HepG2 (cell line): ENCODE data around the gene TCERG1L. TPM values are rescaled to one million over a fixed set of nuclear protein-coding genes. Genes with fewer than 3 reads are reported as not detected.

Experiments used
- ATAC-seq: fragments of 200-7000 bp; cut with Tn5 transposase; 3 replicates; pipeline ENCODE4 v1.9.1; 2020; ENCODE audit warnings: mild to moderate bottlenecking, moderate library complexity
- BruUV-seq: library from RNA; stranded (reverse); fragments of 400-500 nt; replicated peaks from 2 replicates; lab custom pipeline; 2021; lab: Mats Ljungman, UMichigan
- CTCF ChIA-PET: fragments of 300-600 bp; formaldehyde crosslinking; extraction: SDS; loops from one replicate; lab custom pipeline; 2021; ENCODE audit warnings: low total read pairs, inconsistent platforms, low intra/inter-chr PET ratio; lab: Yijun Ruan, JAX
- POLR2A ChIA-PET: fragments of 350-600 bp; sonication (Branson Sonifier 250); formaldehyde crosslinking; loops from one replicate; lab custom pipeline; 2020; ENCODE audit warnings: antibody characterized with exemption, inconsistent platforms; lab: Yijun Ruan, JAX
- DNase-seq: peaks from one replicate; pipeline ENCODE4 v3.0.0-alpha.2; 2015; ENCODE audit warnings: low spot score
- FAIRE-seq: peaks from 3 replicates; lab custom pipeline; 2011; peaks lifted over from hg19 to GRCh38; lab: Jason Lieb, UNC
- H2AFZ ChIP-seq: one replicate; pipeline ENCODE4 v1.6.1; 2011; ENCODE audit warnings: low read length, inconsistent platforms
- H3K27ac ChIP-seq: fragments of 300-600 bp; 3 replicates; pipeline ENCODE4 v1.8.0; 2011; ENCODE audit warnings: mixed run types, mild to moderate bottlenecking, mixed read lengths, low read length, inconsistent platforms; ENCODE audit not compliant: insufficient read depth; ENCODE audit errors: extremely low read length
- H3K27me3 ChIP-seq, 2 experiments: fragments of 200-600 bp in 1 of 2; 2 replicates in 1 of 2; 3 replicates in 1 of 2; pipeline versions ENCODE4 v1.6.0 to v1.8.0; 2011; ENCODE audit warnings: low read length in 2 of 2, mild to moderate bottlenecking in 2 of 2, moderate library complexity in 2 of 2, inconsistent platforms in 1 of 2; ENCODE audit not compliant: insufficient read depth in 2 of 2, control insufficient read depth in 1 of 2
- H3K36me3 ChIP-seq, 2 experiments: fragments of 200-600 bp in 1 of 2; replicated peaks in 1 of 2; 2 replicates in 1 of 2; 3 replicates in 1 of 2; pipeline versions ENCODE4 v1.5.1 to v1.8.0; 2011; ENCODE audit warnings: low read length in 2 of 2, inconsistent platforms in 1 of 2; ENCODE audit not compliant: insufficient read depth in 2 of 2, control insufficient read depth in 1 of 2
- H3K4me1 ChIP-seq: 2 replicates; pipeline ENCODE4 v1.5.1; 2012; ENCODE audit warnings: low read length, inconsistent platforms; ENCODE audit not compliant: insufficient read depth
- H3K4me2 ChIP-seq: 2 replicates; pipeline ENCODE4 v1.6.0; 2011; ENCODE audit warnings: low read depth, low read length, inconsistent platforms
- H3K4me3 ChIP-seq, 3 experiments: fragments of 200-600 bp in 1 of 3; sonication (generic), shearing (Covaris generic) in 1 of 3; replicated peaks in 1 of 3; 2 replicates each; pipeline ENCODE4 v1.5.1; 2011 to 2016; ENCODE audit warnings: low read length in 3 of 3, inconsistent platforms in 2 of 3, low read depth in 2 of 3, mild to moderate bottlenecking in 2 of 3, control low read depth in 1 of 3, mixed read lengths in 1 of 3; ENCODE audit not compliant: insufficient read depth in 1 of 3
- H3K79me2 ChIP-seq: one replicate; pipeline ENCODE4 v1.6.1; 2011; ENCODE audit warnings: low read length, inconsistent platforms; ENCODE audit not compliant: insufficient read depth
- H3K9ac ChIP-seq: 2 replicates; pipeline ENCODE4 v1.6.0; 2011; ENCODE audit warnings: mild to moderate bottlenecking, low read depth, low read length, inconsistent platforms; ENCODE audit not compliant: insufficient read depth
- H3K9me3 ChIP-seq: 2 replicates; pipeline ENCODE4 v1.5.1; 2012; ENCODE audit warnings: mild to moderate bottlenecking, low read length
- H4K20me1 ChIP-seq: 2 replicates; pipeline ENCODE4 v1.6.0; 2011; ENCODE audit warnings: inconsistent platforms, mild to moderate bottlenecking, low read length, moderate library complexity; ENCODE audit not compliant: insufficient read depth
- ARHGAP35 ChIP-seq: sonication (generic); formaldehyde crosslinking; IDR thresholded peaks from 2 replicates; pipeline ENCODE4 v1.9.0; 2022; ENCODE audit warnings: mild to moderate bottlenecking, inconsistent platforms, moderate library complexity, missing genetic modification reagents, borderline replicate concordance
- BRF2 ChIP-seq: sonication (generic); formaldehyde crosslinking; IDR thresholded peaks from 2 replicates; pipeline ENCODE4 v1.8.1; 2022; ENCODE audit warnings: mild to moderate bottlenecking, missing genetic modification reagents
- CCAR2 ChIP-seq: fragments of 200-400 bp; formaldehyde crosslinking; optimal IDR thresholded peaks from 2 replicates; pipeline ENCODE3; 2018; ENCODE audit warnings: low read depth, mild to moderate bottlenecking, low read length, moderate library complexity
- CTCF ChIP-seq: sonication (generic); formaldehyde crosslinking; IDR thresholded peaks from 2 replicates; pipeline ENCODE4 v1.5.0; 2020; ENCODE audit warnings: mild to moderate bottlenecking, missing genetic modification reagents, moderate library complexity
- FOXM1 ChIP-seq: sonication (generic); formaldehyde crosslinking; IDR thresholded peaks from 2 replicates; pipeline ENCODE4 v1.5.0; 2020; ENCODE audit warnings: missing genetic modification reagents
- HBP1 ChIP-seq: IDR thresholded peaks from 2 replicates; pipeline ENCODE4 v1.6.1; 2016; ENCODE audit warnings: low read depth, control low read depth
- MZF1 ChIP-seq: sonication (generic); formaldehyde crosslinking; IDR thresholded peaks from 2 replicates; pipeline ENCODE4 v1.8.1; 2023; ENCODE audit warnings: mild to moderate bottlenecking, missing genetic modification reagents, borderline replicate concordance
- NR3C1 ChIP-seq: sonication (generic); formaldehyde crosslinking; IDR thresholded peaks from 2 replicates; pipeline ENCODE4 v1.4.0; 2020; ENCODE audit warnings: missing genetic modification reagents
- PHB2 ChIP-seq: fragments of 450-650 bp; IDR thresholded peaks from 2 replicates; pipeline ENCODE4 v1.6.1; 2018; ENCODE audit not compliant: partially characterized antibody
- RAD51 ChIP-seq: fragments of 450-650 bp; IDR thresholded peaks from 2 replicates; pipeline ENCODE4 v1.6.1; 2016; ENCODE audit warnings: borderline replicate concordance
- RBAK ChIP-seq: sonication (generic); formaldehyde crosslinking; IDR thresholded peaks from 2 replicates; pipeline ENCODE4 v1.5.1; 2020; ENCODE audit warnings: mild to moderate bottlenecking, missing genetic modification reagents
- REXO4 ChIP-seq: sonication (generic); formaldehyde crosslinking; IDR thresholded peaks from 2 replicates; pipeline ENCODE4 v1.8.0; 2022; ENCODE audit warnings: missing genetic modification reagents, mild to moderate bottlenecking, borderline replicate concordance
- ZNF510 ChIP-seq: sonication (generic); formaldehyde crosslinking; IDR thresholded peaks from 2 replicates; pipeline ENCODE4 v1.4.0; 2020; ENCODE audit warnings: low read depth, mild to moderate bottlenecking, missing genetic modification reagents
- ZNF678 ChIP-seq: sonication (generic); formaldehyde crosslinking; IDR thresholded peaks from 2 replicates; pipeline ENCODE4 v1.4.0; 2020; ENCODE audit warnings: mild to moderate bottlenecking, missing genetic modification reagents
- ZNF709 ChIP-seq: sonication (generic); formaldehyde crosslinking; IDR thresholded peaks from 2 replicates; pipeline ENCODE4 v1.5.0; 2020; ENCODE audit warnings: mild to moderate bottlenecking, missing genetic modification reagents
- ZNF776 ChIP-seq: sonication (generic); formaldehyde crosslinking; IDR thresholded peaks from 2 replicates; pipeline ENCODE4 v1.4.0; 2020; ENCODE audit warnings: mild to moderate bottlenecking, missing genetic modification reagents
- ZNF800 ChIP-seq: sonication (generic); formaldehyde crosslinking; IDR thresholded peaks from 2 replicates; pipeline ENCODE4 v1.4.0; 2020; ENCODE audit warnings: missing genetic modification reagents
- WGBS: methylation state at CpG from one replicate; pipeline ENCODE4 v1.1.6; 2017; ENCODE audit warnings: low lambda C conversion rate; 5-methylcytosine and 5-hydroxymethylcytosine counted together
- in situ Hi-C: cut with HindIII; loops from 2 replicates; pipeline ENCODE4 v1.10.0; 2017; ENCODE audit warnings: low pct_unique_long_range_greater_than_20kb; ENCODE audit not compliant: extremely low pct_ligation_motif_present
- intact Hi-C: fragments of 100-400 bp; cut with micrococcal nuclease; formaldehyde crosslinking; loops from one replicate; pipeline ENCODE4 v1.10.0; 2022; ENCODE audit not compliant: unreplicated experiment
- polyA plus RNA-seq, 8 experiments: library from polyadenylated mRNA; depleted of rRNA in 3 of 8; stranded (reverse) in 7 of 8; unstranded in 1 of 8; fragments of >200 nt; fragmentation: Illumina TruSeq in 4 of 8; extraction: Trizol in 4 of 8; gene quantifications; 2 replicates each; pipeline versions ENCODE4 v1.2.1 to v1.2.3, GENCODE V29; 2011 to 2016; ENCODE audit warnings: low read depth in 4 of 8, missing spikeins in 1 of 8, mixed read lengths in 1 of 8; ENCODE audit not compliant: insufficient read depth in 1 of 8
- total RNA-seq, 5 experiments: library from RNA; depleted of rRNA; stranded (reverse); fragments of >200 nt; fragmentation: Illumina TruSeq; extraction: Trizol; gene quantifications; 2 replicates each; pipeline ENCODE4 v1.2.3, GENCODE V29; 2016; ENCODE audit warnings: low read depth in 1 of 5

The TCERG1L gene
- total and polyA plus RNA-seq, 2 of the 13 experiments (the other 11 are each of a cell fraction or from before 2014, with no cell fraction given): not detected

GRCh38 chr10:131231965-131232541 lies 79.5 kb downstream of the TCERG1L start:
- no TSS peak for BruUV-seq
- TF ChIP-seq NR3C1 (CRISPR knock-in tag): no peak
- no peak for TF ChIP-seq ZNF709 (CRISPR knock-in tag)
- no peak for TF ChIP-seq ZNF510 (CRISPR knock-in tag)
- no peak for TF ChIP-seq FOXM1
- TF ChIP-seq CTCF (CRISPR knock-in tag): no peak
- no peak for TF ChIP-seq BRF2
- no peak for TF ChIP-seq ZNF776
- TF ChIP-seq ARHGAP35 (CRISPR knock-in tag): no peak
- TF ChIP-seq CCAR2: no peak
- no peak for TF ChIP-seq MZF1 (CRISPR knock-in tag)
- no peak for TF ChIP-seq ZNF800 (CRISPR knock-in tag)
- no peak for TF ChIP-seq REXO4 (CRISPR knock-in tag)
- no peak for TF ChIP-seq RAD51
- no peak for TF ChIP-seq ZNF678
- no peak for TF ChIP-seq PHB2
- no peak for TF ChIP-seq RBAK (CRISPR knock-in tag)
- no peak for TF ChIP-seq HBP1 (CRISPR knock-in tag)
- TF ChIP-seq, all 625 proteins: peak for 0
- CTCF ChIA-PET: no interaction called here
- DNase-seq (no peak), ATAC-seq (no peak), FAIRE-seq (no peak)
- H3K9ac ChIP-seq: no peak overlapping the region
- in situ Hi-C loops: no loop called here
- no peaks in the 10 kb centered on the region for H4K20me1 ChIP-seq
- H3K27me3 ChIP-seq: peaks cover 3 to 15% of the 10 kb centered on the region in 2 experiments; a peak in 2 of 5 replicates
- H3K4me2 ChIP-seq: no peak overlapping the region
- POLR2A ChIA-PET: no interaction called here
- H3K36me3 ChIP-seq: no peaks in the 10 kb centered on the region
- H3K27ac ChIP-seq: no peak overlapping the region
- no peaks in the 10 kb centered on the region for H3K79me2 ChIP-seq
- H3K9me3 ChIP-seq: no peaks in the 10 kb centered on the region
- 56% methylated on average over 6 of the region's 15 CpGs for WGBS
- no peak overlapping the region for H2AFZ ChIP-seq
- H3K4me3 ChIP-seq: no peak overlapping the region
- intact Hi-C loops: no loop called here
- H3K4me1 ChIP-seq: no peaks in the 10 kb centered on the region
